ENCODE results near the gene DGKQ.

Gene DGKQ

DNA sequence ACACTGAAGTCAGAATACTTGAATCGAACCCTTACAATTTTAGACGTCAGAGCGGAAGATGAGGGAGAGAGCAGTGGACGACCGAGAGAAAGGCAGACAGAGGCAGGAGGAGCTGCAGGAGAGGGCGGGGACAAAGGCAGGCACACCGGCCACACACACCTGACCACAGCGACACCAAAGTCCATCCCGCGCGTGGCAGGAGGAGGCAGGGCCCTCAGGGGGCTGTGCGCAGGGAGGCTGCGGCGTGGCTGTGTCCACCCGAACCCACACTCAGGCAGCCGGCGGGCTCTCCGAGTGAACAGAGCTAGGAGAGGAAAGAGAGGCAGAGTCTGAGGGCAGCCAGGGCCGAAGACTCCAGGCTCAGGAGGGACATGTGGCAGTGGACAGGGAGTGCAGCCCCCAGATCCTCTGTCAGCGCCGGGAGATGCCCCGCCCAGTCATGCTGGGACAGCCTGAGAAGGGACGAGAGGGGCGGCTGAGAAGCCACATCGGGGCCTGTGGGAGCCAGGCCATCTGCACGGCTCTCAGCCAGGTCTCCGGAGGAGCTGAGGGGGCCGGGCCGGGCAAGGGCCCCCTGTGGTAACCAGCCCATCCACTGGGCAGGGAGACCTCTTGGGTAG is 61.4 kb downstream of the DGKQ start:
- Histone ChIP-seq H3F3A (ENCODE audit: control insufficient read depth, insufficient read depth) (no peaks in the 10 kb centered on the region; the same call in 1 of the 2 replicates), H4K20me1 (ENCODE audit: control insufficient read depth, insufficient read depth, low read depth, low read length) (peaks cover 22% of the 10 kb centered on the region), H3K4me2 (ENCODE audit: low read length) (no peak overlapping the region), H3K79me2 (ENCODE audit: control insufficient read depth, low read length) (peaks cover 38% of the 10 kb centered on the region), H3K9me2 (replicated peaks; ENCODE audit: control insufficient read depth, low read length) (no peaks in the 10 kb centered on the region), H3K9me3 (ENCODE audit: control insufficient read depth, insufficient read depth, low read length) (no peaks in the 10 kb centered on the region; the same call in 1 of the 2 replicates), H3K4me1 (ENCODE audit: control insufficient read depth, low read length) (peaks cover 21% of the 10 kb centered on the region), H3K27ac (ENCODE audit: low read depth, low read length) (no peak overlapping the region), H3K4me3 (ENCODE audit: low read length) (no peak overlapping the region), H3K36me3 (ENCODE audit: control insufficient read depth, low read length) (peaks cover 31% of the 10 kb centered on the region), H3K27me3 (ENCODE audit: control insufficient read depth, low read length) (no peaks in the 10 kb centered on the region)
- TF ChIP-seq, protein P1, sequence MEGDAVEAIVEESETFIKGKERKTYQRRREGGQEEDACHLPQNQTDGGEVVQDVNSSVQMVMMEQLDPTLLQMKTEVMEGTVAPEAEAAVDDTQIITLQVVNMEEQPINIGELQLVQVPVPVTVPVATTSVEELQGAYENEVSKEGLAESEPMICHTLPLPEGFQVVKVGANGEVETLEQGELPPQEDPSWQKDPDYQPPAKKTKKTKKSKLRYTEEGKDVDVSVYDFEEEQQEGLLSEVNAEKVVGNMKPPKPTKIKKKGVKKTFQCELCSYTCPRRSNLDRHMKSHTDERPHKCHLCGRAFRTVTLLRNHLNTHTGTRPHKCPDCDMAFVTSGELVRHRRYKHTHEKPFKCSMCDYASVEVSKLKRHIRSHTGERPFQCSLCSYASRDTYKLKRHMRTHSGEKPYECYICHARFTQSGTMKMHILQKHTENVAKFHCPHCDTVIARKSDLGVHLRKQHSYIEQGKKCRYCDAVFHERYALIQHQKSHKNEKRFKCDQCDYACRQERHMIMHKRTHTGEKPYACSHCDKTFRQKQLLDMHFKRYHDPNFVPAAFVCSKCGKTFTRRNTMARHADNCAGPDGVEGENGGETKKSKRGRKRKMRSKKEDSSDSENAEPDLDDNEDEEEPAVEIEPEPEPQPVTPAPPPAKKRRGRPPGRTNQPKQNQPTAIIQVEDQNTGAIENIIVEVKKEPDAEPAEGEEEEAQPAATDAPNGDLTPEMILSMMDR (IDR thresholded peaks at IDR 0.05; ENCODE audit: low read depth, low read length, poor library complexity, severe bottlenecking), result no peak
- TF ChIP-seq EZH2phosphoT487 (IDR thresholded peaks at IDR 0.05; ENCODE audit: borderline replicate concordance, low read length), result no peak

DNA sequence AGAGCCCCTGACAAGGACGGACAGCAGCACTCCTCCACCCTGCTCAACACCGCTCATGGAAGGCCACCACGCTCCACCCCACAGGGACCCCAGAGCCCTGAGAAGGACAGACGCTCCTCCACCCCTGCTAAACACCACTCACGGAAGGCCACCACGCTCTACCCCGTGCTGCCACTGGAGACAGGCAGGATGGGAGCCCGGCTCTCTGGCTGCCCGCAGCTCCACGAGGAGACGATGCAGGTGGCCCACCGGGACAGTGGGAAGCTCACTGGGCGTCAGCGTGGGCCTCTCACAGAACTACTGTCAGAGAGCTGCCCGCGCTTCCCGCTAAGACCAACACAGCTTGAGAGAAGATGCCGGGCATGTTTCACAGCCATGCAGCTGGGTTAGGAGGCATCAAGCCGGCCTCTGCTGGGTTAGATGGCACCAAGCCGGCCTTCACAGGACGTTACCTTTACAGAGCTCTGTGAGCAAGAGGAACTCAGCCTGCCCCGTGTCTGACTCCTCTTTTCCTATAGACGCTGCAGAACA is 62.1 kb downstream of the DGKQ start:
- H4K20me1 ChIP-seq (ENCODE audit: control insufficient read depth, insufficient read depth, low read depth, low read length), result peaks cover 22% of the 10 kb centered on the region
- no peak overlapping the region for H3K27ac ChIP-seq (ENCODE audit: low read depth, low read length)
- H3K27me3 ChIP-seq (ENCODE audit: control insufficient read depth, low read length), result no peaks in the 10 kb centered on the region
- H3K4me3 ChIP-seq (ENCODE audit: low read length), result no peak overlapping the region
- no peak overlapping the region for H3K4me2 ChIP-seq (ENCODE audit: low read length)
- peaks cover 31% of the 10 kb centered on the region for H3K36me3 ChIP-seq (ENCODE audit: control insufficient read depth, low read length)
- H3K79me2 ChIP-seq (ENCODE audit: control insufficient read depth, low read length), result peaks cover 33% of the 10 kb centered on the region
- no peaks in the 10 kb centered on the region; the same call in 1 of the 2 replicates for H3F3A ChIP-seq (ENCODE audit: control insufficient read depth, insufficient read depth)
- H3K4me1 ChIP-seq (ENCODE audit: control insufficient read depth, low read length), result peaks cover 18% of the 10 kb centered on the region
- peaks cover 1% of the 10 kb centered on the region; the same call in 1 of the 2 replicates for H3K9me3 ChIP-seq (ENCODE audit: control insufficient read depth, insufficient read depth, low read length)
- H3K9me2 ChIP-seq (replicated peaks; ENCODE audit: control insufficient read depth, low read length), result no peaks in the 10 kb centered on the region
- no peak for TF ChIP-seq EZH2phosphoT487 (IDR thresholded peaks at IDR 0.05; ENCODE audit: borderline replicate concordance, low read length)
- TF ChIP-seq, protein P1 (IDR thresholded peaks at IDR 0.05; ENCODE audit: low read depth, low read length, poor library complexity, severe bottlenecking), result no peak

DNA sequence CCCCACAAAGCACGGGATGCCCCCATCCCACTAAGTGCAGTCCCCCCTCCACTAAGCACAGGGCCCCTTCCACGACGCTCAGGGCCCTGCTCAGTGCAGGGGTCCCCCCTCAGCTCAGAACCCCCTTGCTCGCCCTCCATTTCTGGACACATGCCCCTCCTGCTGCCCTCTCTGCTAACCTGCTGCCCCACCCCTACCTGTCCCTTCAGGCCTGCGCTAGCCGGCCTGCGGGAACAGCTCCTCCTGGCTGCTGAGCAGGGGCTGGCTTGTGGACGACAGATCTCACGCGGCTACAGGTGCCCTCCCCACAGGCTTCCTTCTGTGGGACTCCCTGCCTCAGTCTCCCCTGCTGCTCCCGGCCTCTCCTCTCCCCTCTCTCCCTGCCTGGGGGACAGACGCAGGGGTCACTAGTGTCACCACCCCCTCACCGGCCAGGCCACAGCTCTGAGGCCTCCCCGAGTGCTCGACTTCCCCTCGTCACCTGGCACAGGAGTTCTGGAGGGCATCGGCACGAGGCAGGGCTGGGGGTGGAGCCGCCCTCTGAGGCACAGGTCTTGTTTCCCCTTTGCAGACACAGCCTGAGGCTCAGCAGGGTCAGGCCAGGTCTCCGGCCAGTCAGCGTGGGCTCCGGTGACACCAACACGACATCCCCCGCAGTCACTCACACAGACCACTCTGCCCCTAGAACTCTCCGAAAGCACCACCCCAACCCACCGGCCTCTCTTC is 62.8 kb downstream of the DGKQ start:
- peaks cover 39% of the 10 kb centered on the region for H3K36me3 ChIP-seq (ENCODE audit: control insufficient read depth, low read length)
- TF ChIP-seq, protein P1 (IDR thresholded peaks at IDR 0.05; ENCODE audit: low read depth, low read length, poor library complexity, severe bottlenecking), result no peak
- no peak for TF ChIP-seq EZH2phosphoT487 (IDR thresholded peaks at IDR 0.05; ENCODE audit: borderline replicate concordance, low read length)
- no peaks in the 10 kb centered on the region for H3K9me2 ChIP-seq (replicated peaks; ENCODE audit: control insufficient read depth, low read length)
- H3K27me3 ChIP-seq (ENCODE audit: control insufficient read depth, low read length), result no peaks in the 10 kb centered on the region
- H3K79me2 ChIP-seq (ENCODE audit: control insufficient read depth, low read length), result peaks cover 28% of the 10 kb centered on the region
- H3K4me2 ChIP-seq (ENCODE audit: low read length), result no peak overlapping the region
- H3K9me3 ChIP-seq (ENCODE audit: control insufficient read depth, insufficient read depth, low read length), result peaks cover 9% of the 10 kb centered on the region; the same call in 1 of the 2 replicates
- H3K4me3 ChIP-seq (ENCODE audit: low read length), result no peak overlapping the region
- H3F3A ChIP-seq (ENCODE audit: control insufficient read depth, insufficient read depth), result peaks cover 5% of the 10 kb centered on the region; the same call in 1 of the 2 replicates
- H3K27ac ChIP-seq (ENCODE audit: low read depth, low read length), result no peak overlapping the region
- peaks cover 10% of the 10 kb centered on the region for H3K4me1 ChIP-seq (ENCODE audit: control insufficient read depth, low read length)
- peaks cover 17% of the 10 kb centered on the region for H4K20me1 ChIP-seq (ENCODE audit: control insufficient read depth, insufficient read depth, low read depth, low read length)

Data from DOHH2 (cell line).